ENCODE measurements around the gene USP11.

- no peak for TF ChIP-seq POLR2A (IDR thresholded peaks at IDR 0.05)
- TF ChIP-seq CTCF (IDR thresholded peaks at IDR 0.05) = no peak
These were observed 65.1 kb downstream of the USP11 start for GRCh38 chrX:47297874-47298273.
